ENCODE measurements around the gene IL20. TPM values are rescaled to one million over a fixed set of nuclear protein-coding genes. Genes with fewer than 3 reads are reported as not detected.

Gene IL20
- polyA plus RNA-seq, 2 of the 4 experiments (the other 2 are of a cell fraction): 0.05 TPM; not detected in 1

- no peaks in the 10 kb centered on the region for H3K9me3 ChIP-seq
- 43% methylated on average over 4 of the region's 4 CpGs for WGBS (ENCODE audit: missing lambda C conversion rate)
- ChIA-PET CTCF (interaction anchor here (0.6 to 2.0 kb wide), 6 partner anchors 10 to 382 kb away, joined by 3 to 6 read pairs (median 3); no protein-coding TSS in a partner anchor), POLR2A (no interaction called here)
- H3K4me3 ChIP-seq: no peak overlapping the region
- H3K27ac ChIP-seq: no peak overlapping the region
- H3K4me1 ChIP-seq: no peaks in the 10 kb centered on the region
- no peak for TF ChIP-seq EP300 (IDR thresholded peaks at IDR 0.05)
- no peak for TF ChIP-seq JUNB (IDR thresholded peaks at IDR 0.05)
- no peak for TF ChIP-seq REST (IDR thresholded peaks at IDR 0.05)
- TF ChIP-seq GATA3 (IDR thresholded peaks at IDR 0.05; ENCODE audit: borderline replicate concordance): no peak
- TF ChIP-seq ESRRA (IDR thresholded peaks at IDR 0.05; ENCODE audit: borderline replicate concordance, low read length): no peak
- TF ChIP-seq BCL3 (IDR thresholded peaks at IDR 0.05): no peak
- no peak for TF ChIP-seq RARB (CRISPR knock-in tag; IDR thresholded peaks at IDR 0.05)
- TF ChIP-seq KDM5A (IDR thresholded peaks at IDR 0.05): no peak
- TF ChIP-seq CBX8 (IDR thresholded peaks at IDR 0.05): no peak
- no peak for TF ChIP-seq HDAC2 (IDR thresholded peaks at IDR 0.05)
- TF ChIP-seq FOSL2 (IDR thresholded peaks at IDR 0.05): no peak
- no peak for TF ChIP-seq FOSL2 (CRISPR knock-in tag; IDR thresholded peaks at IDR 0.05)
- no peak for TF ChIP-seq RCOR1 (IDR thresholded peaks at IDR 0.05; ENCODE audit: low read depth, low read length)
- TF ChIP-seq HMGXB4 (CRISPR knock-in tag; IDR thresholded peaks at IDR 0.05; ENCODE audit: borderline replicate concordance): no peak
- no peak for TF ChIP-seq RAD21 (conservative IDR thresholded peaks at IDR 0.05 in 1 of 2, IDR thresholded peaks at IDR 0.05 in 1 of 2)
- TF ChIP-seq RNF2 (IDR thresholded peaks at IDR 0.05; ENCODE audit: borderline replicate concordance, low read depth): no peak
- TF ChIP-seq CEBPB (IDR thresholded peaks at IDR 0.05): no peak
- TF ChIP-seq POLR2AphosphoS2 (conservative IDR thresholded peaks at IDR 0.05; ENCODE audit: low read length): no peak
- no peak for TF ChIP-seq ELK1 (IDR thresholded peaks at IDR 0.05; ENCODE audit: low read depth, low read length)
- ATAC-seq (no peak), DNase-seq (ENCODE audit: low read depth in 1 of 2, low spot score in 1 of 2) (no peak), FAIRE-seq (no peak)
- no peak overlapping the region for H3K4me2 ChIP-seq
Observed at GRCh38 chr1:206831650-206832049, 33.8 kb upstream of the IL20 start.

- no peak overlapping the region for H3K4me2 ChIP-seq
- no peak for ATAC-seq
- no peak for FAIRE-seq
Observed at GRCh38 chr1:206832352-206832880, 33.0 kb upstream of the IL20 start.

More at GRCh38 chr1:206832352-206832880, 33.0 kb upstream of the IL20 start:
- CTCF ChIA-PET: interaction anchor here (0.7 to 2.0 kb wide), 8 partner anchors 11 to 353 kb away, joined by 3 to 6 read pairs (median 4); no protein-coding TSS in a partner anchor
- Histone ChIP-seq H3K27ac (no peak overlapping the region), H3K4me3 (no peak overlapping the region), H3K4me1 (no peaks in the 10 kb centered on the region), H3K9me3 (no peaks in the 10 kb centered on the region)
- POLR2A ChIA-PET: no interaction called here
- no peak for DNase-seq (ENCODE audit: low read depth in 1 of 2, low spot score in 1 of 2)
- TF ChIP-seq REST (IDR thresholded peaks at IDR 0.05): no peak
- peak; percentile 14 for TF ChIP-seq MAFK (IDR thresholded peaks at IDR 0.05; ENCODE audit: partially characterized antibody)
- 5% methylated on average over 2 of the region's 2 CpGs for WGBS (ENCODE audit: missing lambda C conversion rate)
